Measurements from ENCODE around the gene PHACTR1. TPM values are rescaled to one million over a fixed set of nuclear protein-coding genes. Genes with fewer than 3 reads are reported as not detected.

The PHACTR1 gene
- total RNA-seq, 1 experiment from 2014 or later = 0.05 TPM

GRCh38 chr6:13233106-13233505 is 516.5 kb downstream of the PHACTR1 start:
- Histone ChIP-seq H3K36me3 (ENCODE audit: control insufficient read depth, insufficient read depth, low read length) (no peaks in the 10 kb centered on the region), H3K4me1 (ENCODE audit: control insufficient read depth, insufficient read depth, low read length) (no peaks in the 10 kb centered on the region), H3K4me3 (ENCODE audit: low read depth in 2 of 2, low read length in 2 of 2) (no peak overlapping the region), H3K27ac (ENCODE audit: low read length) (no peak overlapping the region), H3K9me3 (ENCODE audit: control insufficient read depth, insufficient read depth, low read depth, low read length) (no peaks in the 10 kb centered on the region), H3K27me3 (ENCODE audit: control insufficient read depth, insufficient read depth, low read length) (0 out of 2 replicates have a peak, but pooled peaks cover 2% of the 10 kb centered on the region)
- no peak for DNase-seq (ENCODE audit: low read depth, low spot score)
- no peak for TF ChIP-seq CTCF (IDR thresholded peaks at IDR 0.05)
- TF ChIP-seq SIN3A (IDR thresholded peaks at IDR 0.05; ENCODE audit: borderline replicate concordance, insufficient read depth, low read depth, low read length) = no peak
- TF ChIP-seq POLR2AphosphoS5 (IDR thresholded peaks at IDR 0.05; ENCODE audit: low read depth, low read length) = no peak
- no peak for TF ChIP-seq TCF7L2 (IDR thresholded peaks at IDR 0.05; ENCODE audit: low read depth, low read length)
- TF ChIP-seq REST (IDR thresholded peaks at IDR 0.05; ENCODE audit: insufficient read depth in 1 of 2, low read depth in 2 of 2, low read length in 1 of 2) = no peak
- CTCF ChIA-PET = no interaction called here
- intact Hi-C loops (cut with micrococcal nuclease; ENCODE audit: unreplicated experiment) = no loop called here
- POLR2A ChIA-PET = no interaction called here
- BruUV-seq (replicated peaks) = no TSS peak
- in situ Hi-C loops (cut with HindIII; ENCODE audit: low pct_unique_long_range_greater_than_20kb, low sequenced_read_pairs) = no loop called here
- no peak for ATAC-seq

GRCh38 chr6:13234130-13234529 is 517.6 kb downstream of the PHACTR1 start:
- Histone ChIP-seq H3K27ac (ENCODE audit: low read length) (no peak overlapping the region), H3K4me1 (ENCODE audit: control insufficient read depth, insufficient read depth, low read length) (no peaks in the 10 kb centered on the region), H3K9me3 (ENCODE audit: control insufficient read depth, insufficient read depth, low read depth, low read length) (no peaks in the 10 kb centered on the region), H3K4me3 (ENCODE audit: low read depth in 2 of 2, low read length in 2 of 2) (no peak overlapping the region), H3K27me3 (ENCODE audit: control insufficient read depth, insufficient read depth, low read length) (0 out of 2 replicates have a peak, but pooled peaks cover 2% of the 10 kb centered on the region), H3K36me3 (ENCODE audit: control insufficient read depth, insufficient read depth, low read length) (no peaks in the 10 kb centered on the region)
- in situ Hi-C loops (cut with HindIII; ENCODE audit: low pct_unique_long_range_greater_than_20kb, low sequenced_read_pairs) = no loop called here
- no peak for ATAC-seq
- TF ChIP-seq CTCF (IDR thresholded peaks at IDR 0.05) = no peak
- TF ChIP-seq SIN3A (IDR thresholded peaks at IDR 0.05; ENCODE audit: borderline replicate concordance, insufficient read depth, low read depth, low read length) = no peak
- no peak for TF ChIP-seq POLR2AphosphoS5 (IDR thresholded peaks at IDR 0.05; ENCODE audit: low read depth, low read length)
- no peak for TF ChIP-seq TCF7L2 (IDR thresholded peaks at IDR 0.05; ENCODE audit: low read depth, low read length)
- no peak for TF ChIP-seq REST (IDR thresholded peaks at IDR 0.05; ENCODE audit: insufficient read depth in 1 of 2, low read depth in 2 of 2, low read length in 1 of 2)
- intact Hi-C loops (cut with micrococcal nuclease; ENCODE audit: unreplicated experiment) = no loop called here
- no peak for DNase-seq (ENCODE audit: low read depth, low spot score)
- no TSS peak for BruUV-seq (replicated peaks)
- CTCF ChIA-PET = no interaction called here
- POLR2A ChIA-PET = no interaction called here
